Activated CD8-positive, alpha-beta memory T cell treated with anti-CD3 and anti-CD28 coated beads, Interleukin-2, amount 50 U/mL, for 1 hour (primary cell): ENCODE results near the gene GRID1.

Experiments
- DNase-seq: peaks from one replicate; pipeline ENCODE4 v3.0.0-alpha.2; 2020; ENCODE audit errors: extremely low read depth

GRID1 gene

DNA sequence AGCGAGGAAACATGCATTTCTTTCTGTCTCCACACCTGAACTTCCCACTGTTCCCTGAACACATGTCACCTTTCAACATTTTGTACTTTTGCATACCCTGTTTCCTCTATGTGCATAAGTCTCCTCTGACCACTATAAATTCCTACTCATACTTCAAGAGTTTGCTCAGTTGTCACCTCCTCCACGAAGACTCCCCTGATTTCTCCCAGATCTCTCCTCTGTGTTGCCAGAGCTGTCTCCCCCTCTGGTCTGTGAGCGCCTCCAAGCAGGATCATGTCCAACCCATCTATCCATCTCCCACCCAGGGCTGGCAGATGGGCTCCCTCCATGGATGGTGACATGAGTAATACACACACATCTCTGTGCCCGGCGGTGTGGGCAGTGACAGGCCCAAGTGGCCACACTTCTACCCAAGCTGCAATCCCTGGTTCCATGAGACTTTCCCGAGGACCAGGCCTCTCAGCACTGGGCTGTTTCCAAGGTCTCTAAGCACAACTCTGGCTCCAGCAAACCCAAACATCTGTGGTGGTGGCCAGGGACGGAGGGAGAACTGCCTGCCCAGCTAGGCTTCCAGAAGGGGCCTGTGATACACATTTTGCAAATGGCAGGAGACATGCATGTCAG, 135.9 kb downstream of the GRID1 start:
- DNase-seq, result no peak

DNA sequence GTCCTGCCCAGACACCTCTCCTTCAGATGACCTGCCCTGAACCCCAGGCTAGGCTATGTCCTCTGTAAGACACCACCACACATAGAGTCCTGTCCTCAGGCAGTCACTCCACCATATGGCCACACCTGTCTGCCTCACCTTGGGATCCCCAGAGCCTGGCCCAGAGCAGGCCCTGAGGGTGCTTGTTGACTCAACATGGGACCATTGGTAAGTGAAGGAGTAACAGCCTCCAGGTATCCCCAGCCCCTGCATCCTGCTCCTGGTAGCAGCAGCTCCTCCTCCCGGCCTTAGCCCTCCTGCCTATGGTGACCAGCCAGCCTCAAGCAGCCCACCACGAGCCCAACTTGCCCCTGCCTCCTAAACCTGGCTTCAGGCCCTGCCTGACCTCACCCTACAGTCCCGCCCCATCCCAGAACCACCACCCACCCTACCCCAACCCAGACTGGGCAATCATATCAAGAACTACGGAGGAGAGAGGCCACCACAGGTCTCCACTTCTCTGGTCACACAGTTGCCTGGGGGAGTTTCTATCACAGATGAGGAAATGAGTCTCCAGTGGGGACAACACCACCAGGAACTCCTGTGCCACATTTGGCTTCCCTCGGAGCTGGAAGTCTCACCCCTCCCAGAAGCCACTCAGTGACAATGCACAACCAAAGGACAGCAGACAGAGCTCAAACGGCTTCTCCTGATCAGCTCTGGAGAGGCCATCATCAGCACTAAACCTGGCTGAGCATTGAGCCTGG, 136.6 kb downstream of the GRID1 start:
- DNase-seq, result no peak

- DNase-seq, result no peak
Measured at GRCh38 chr10:86229376-86229775, 137.2 kb downstream of the GRID1 start.

GRCh38 chr10:86227501-86228258, 138.9 kb downstream of the GRID1 start:
- DNase-seq, result no peak

- no peak for DNase-seq
Measured at GRCh38 chr10:86226781-86227201, 139.8 kb downstream of the GRID1 start.

DNA sequence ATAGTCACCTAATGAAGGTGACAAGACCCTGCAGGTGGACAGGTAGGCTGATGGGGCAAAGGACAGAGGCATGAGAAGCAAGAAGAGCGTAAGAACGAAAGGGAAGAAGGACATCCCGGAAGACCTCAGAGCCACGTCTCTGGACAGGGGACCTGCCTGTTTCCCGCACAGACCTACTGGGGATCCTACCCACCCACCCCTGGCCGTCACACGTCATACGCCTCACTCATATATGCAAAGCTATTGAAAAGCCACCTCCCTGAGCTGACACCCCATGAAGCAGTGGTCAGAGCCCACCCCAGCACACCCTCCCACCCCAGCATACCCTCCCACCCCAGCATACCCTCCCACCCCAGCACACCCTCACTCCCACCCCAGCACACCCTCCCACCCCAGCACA, 140.6 kb downstream of the GRID1 start:
- DNase-seq, result no peak

DNA sequence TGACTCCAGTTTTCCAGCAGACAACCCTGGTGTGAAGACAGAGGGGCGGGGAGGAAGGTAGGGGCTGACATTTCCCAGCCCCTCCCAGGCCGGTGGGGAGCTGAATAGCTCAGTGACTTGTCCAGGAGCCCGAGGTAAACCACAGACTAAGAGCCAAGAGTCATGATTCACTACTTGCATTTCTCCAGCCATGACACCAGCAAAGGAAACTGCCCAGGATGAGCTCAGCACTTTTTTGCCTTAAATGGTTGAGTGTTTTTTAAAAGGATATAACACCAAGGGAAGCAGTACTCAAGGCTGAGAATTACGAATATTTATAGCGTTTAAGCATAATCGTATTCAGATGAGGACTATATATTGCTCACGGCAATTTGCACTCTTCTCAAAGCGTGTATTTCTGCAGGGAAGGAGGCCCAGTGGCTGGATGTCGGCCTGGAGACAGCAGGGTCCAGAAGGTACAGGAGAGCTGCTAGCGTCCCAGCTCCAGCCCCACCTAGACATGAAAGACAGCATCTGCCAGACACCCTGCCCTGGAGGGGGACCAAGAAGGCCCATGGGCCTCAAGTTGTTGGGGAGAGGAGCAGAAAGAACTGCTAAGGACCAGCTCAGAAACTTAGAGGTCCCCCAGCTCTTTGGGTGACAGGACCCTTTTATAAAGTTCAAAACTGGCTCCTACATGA, 141.4 kb downstream of the GRID1 start:
- DNase-seq, result no peak

GRCh38 chr10:86224354-86225102, 142.1 kb downstream of the GRID1 start:
- DNase-seq, result no peak

DNA sequence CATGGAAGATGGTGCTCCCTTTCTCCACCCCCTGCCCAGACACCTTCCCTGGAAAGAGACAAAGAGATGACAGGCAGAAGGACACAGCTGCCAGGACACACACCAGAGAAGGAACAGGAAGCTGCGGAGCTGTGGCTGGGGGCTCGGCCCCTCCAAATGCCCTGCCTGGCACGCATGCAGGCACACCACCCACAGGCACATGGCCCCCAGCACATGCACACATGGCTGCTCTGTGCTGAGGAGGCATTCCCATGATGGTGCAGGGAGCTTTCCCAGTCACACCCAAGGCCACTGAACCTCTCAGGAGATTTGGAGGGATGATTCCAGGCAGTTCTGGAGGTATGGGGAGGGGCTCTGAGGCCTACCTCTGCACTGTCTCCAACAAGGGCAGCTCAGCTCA, 143.3 kb downstream of the GRID1 start:
- DNase-seq, result no peak

DNA sequence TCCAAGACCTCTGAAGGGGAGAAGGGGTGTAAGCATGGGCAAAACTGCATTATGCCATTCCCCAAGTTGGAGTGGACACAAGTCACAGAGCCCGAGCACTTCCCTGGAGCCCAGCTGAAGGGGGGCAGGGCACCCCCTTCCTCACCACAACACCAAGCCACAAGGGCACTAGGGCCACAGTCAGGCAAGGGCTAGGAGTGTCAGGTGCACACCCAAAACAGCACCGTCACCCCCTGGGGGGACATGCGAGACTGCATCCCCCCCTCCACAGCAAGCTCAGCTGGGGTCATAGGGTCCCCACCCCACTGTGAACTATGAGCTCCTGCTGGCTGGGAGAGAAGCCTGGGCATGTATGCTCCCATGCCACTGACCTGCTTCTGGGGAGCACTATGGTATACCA, 143.9 kb downstream of the GRID1 start:
- DNase-seq, result no peak

- DNase-seq, result no peak
Measured at GRCh38 chr10:86222336-86222650, 144.3 kb downstream of the GRID1 start.

DNA sequence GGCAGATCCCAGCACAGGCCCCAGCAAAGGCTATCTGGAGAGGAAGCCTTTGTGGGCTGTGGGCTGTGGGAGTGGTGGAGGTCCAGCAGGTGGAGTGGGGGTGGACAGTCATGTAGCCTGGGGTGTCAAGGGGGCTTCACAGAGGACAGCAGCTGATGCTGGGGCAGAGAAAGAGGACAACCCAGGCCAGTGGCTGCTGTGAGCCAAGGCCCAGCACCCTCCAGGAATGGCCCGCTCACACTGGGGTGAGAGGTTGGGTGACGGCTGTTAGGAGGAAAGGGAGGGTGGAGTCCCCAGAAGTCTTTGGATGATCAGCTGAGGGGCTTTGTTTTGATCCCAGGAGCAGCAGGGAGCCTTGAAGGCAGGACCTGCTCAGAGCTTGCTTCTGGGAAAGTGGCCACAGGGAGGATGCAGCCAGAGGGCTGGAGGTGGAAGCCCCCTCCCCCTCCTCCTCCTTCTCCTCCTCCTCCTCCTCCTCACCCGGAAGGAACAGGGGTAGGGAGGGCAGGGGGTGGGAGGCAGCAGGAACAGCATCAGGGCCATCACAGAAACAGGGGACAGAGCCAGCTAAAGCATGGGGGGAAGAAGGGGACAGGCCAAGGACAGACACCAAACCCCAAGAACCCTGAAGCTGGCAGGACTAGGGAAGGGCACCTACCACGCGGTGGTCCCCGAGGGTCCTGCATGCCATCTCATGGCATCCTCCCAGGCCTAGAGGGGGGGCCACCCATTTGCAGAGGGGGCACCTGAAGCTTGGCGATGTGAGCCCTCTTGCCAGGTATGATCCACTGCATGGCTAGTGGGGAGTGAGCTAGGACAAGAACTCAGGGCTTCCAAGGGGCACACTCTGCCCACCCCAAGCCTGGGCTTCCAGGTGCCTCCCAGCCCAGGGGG, 144.9 kb downstream of the GRID1 start:
- DNase-seq, result no peak

DNA sequence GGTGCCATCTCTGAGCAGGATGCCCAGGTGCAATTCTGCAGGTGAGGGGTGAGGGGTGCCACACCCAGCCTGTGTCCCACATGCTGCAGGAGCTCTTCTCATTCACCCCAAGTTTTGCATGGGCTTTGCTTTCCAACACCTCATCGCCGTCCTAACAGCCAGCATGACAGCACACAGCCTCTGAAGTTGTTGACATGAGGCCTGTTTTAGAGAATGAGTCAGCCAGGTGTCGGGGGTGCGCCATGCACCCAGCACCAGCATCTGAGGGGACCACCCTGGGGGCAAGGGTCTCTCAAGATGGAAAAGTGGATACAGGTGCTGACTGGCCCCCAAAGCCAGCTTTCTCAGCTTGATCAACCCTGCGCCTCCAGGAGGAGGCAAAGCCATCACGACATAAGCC, 146.0 kb downstream of the GRID1 start:
- no peak for DNase-seq

DNA sequence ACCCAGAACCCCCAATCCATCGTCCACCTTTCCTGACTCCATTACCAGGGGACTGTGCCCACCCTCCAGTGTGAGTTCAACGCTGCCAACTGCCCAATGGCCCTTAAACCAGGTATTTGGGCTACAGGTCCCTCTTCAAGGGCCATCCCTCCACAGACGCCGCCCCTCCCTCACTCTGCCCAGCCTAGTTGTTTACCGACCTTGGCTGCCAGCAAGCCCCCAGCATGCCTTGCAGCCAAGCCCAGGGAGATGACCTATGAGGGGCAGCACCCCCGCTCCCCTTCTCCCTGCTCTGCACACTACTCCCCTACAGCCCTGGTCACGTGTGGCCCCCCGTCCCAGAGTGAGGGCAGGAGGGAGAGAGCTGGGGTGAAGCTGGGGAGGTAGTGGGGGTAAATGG, 147.3 kb downstream of the GRID1 start:
- no peak for DNase-seq

DNA sequence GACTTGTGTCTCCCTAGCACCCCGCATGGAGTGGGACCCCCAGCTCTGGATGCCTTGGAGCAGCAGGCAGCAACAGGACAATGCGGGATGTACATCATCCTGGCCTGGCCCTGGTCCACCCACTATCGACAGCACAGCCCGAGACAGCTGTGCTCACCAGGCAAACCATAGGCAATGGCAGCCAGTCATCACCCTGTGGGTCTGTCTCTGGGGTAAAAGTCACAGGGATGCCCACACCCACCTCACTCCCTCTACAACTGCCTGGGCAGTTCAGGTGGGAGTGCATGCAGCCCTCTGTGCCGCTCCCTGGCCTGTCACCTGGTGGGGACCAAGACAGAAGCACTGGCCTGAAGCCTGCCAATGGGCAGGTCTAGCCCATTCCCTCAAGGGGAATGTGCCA, 147.8 kb downstream of the GRID1 start:
- DNase-seq, result no peak

DNA sequence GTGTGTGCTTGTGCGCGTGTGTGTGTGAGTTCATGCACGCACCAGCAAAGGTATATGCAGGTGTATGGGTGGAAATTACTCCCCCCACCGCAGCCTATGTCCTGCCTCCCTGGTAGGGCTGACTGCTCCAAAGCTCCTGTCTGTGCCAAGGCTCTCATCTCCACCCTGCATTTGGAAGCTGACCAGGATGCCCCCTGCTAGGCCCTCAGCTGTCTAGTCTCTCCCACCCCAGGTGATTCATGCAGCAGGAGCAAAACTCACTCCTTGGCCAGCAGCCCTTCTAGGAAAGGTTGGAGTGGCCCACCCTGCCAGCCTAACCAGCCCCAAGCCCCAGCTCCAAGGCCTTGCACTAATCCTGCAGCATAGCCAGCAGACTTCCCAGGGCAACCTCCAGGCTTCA, 148.4 kb downstream of the GRID1 start:
- no peak for DNase-seq

DNA sequence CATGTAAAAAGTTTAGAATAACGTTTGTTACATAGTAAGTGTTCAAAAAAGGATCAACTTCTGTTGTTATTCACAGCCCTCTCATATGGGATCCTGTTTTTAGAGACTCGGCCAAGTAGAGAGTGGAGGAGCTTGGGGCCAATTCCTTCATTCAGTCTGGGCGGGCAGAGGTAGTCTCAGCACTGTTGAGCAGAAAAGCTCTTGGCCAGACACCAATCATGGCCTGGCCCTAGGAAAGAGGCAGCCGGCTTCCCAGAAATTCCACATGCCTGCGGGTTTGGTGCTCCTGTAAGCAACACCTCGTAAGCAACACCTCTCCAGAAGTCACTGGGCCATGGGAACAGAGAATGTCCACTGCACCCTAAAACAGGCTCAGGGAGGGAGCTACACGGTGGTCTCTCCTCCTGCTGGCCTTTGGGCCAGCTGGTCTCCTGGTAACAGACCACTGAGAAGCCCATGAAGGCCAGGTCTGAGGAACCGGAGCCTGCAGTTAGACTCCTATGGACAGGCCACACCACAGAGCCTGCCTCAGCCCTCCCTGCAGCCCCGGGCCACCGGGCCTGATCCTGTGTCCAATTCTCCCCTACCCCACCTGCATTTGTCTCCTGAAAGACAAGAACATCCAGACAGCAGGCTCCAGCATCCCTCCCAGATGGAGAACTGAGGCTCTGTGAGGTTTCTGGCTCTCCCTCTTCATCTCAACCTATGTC, 149.1 kb downstream of the GRID1 start:
- no peak for DNase-seq

DNA sequence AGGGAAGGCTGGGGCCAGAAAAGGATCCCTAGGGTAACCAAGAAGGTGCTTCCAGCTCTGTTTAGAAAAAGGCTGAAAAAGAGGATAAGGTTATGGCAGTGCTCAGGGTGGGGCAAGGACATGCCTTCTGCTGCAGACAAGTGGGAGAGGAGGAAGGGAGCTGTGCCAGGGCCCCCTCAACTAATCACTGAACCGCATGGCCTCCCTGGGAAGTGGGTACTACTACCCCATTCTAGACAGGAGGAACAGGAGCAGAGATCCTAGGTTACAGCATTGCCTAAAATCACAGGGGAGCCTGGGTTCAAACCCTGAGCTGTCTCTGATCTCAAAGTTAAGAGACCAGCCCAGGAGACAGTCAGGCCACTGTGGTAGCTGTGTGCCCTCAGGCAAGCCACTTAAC, 149.7 kb downstream of the GRID1 start:
- DNase-seq, result no peak

GRCh38 chr10:86215712-86216111, 150.9 kb downstream of the GRID1 start:
- no peak for DNase-seq

GRCh38 chr10:86215046-86215445, 151.5 kb downstream of the GRID1 start:
- DNase-seq, result no peak
